ENCODE data around the gene COL27A1.

DNA sequence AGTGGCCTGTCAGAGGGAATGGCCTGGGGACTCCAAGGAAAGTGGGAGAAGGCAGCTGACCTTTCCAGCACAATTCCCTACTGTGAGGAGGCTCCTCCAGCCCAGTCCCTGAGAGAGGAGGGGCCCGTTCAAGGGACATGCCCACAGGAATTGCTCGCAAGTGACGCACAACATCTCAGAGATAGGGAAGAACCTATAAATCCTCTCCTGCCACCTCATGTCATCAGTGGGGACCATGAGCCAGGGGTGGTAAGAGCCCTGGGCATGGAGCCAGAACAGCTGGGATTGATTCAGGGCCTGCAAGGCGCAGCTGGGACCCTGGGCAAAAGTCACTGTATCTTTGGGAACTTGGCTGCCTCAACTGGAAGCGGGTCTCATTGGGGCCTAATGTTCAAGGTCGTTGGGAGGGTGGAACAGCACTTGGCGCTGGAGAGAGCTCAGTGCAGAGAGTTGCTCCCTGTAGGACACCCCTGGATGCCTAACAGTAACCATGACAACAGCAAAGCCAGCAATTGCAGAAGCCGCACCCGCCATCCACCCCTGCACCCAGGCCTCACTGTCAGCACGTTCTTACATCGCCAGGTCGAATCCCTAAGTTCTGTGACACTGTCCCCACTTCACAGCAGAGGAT, 126.3 kb downstream of the COL27A1 start:
- TF ChIP-seq, protein P1, sequence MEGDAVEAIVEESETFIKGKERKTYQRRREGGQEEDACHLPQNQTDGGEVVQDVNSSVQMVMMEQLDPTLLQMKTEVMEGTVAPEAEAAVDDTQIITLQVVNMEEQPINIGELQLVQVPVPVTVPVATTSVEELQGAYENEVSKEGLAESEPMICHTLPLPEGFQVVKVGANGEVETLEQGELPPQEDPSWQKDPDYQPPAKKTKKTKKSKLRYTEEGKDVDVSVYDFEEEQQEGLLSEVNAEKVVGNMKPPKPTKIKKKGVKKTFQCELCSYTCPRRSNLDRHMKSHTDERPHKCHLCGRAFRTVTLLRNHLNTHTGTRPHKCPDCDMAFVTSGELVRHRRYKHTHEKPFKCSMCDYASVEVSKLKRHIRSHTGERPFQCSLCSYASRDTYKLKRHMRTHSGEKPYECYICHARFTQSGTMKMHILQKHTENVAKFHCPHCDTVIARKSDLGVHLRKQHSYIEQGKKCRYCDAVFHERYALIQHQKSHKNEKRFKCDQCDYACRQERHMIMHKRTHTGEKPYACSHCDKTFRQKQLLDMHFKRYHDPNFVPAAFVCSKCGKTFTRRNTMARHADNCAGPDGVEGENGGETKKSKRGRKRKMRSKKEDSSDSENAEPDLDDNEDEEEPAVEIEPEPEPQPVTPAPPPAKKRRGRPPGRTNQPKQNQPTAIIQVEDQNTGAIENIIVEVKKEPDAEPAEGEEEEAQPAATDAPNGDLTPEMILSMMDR (IDR thresholded peaks at IDR 0.05): no peak
- TF ChIP-seq POLR2A (IDR thresholded peaks at IDR 0.05) (no peak), POLR2AphosphoS5 (IDR thresholded peaks at IDR 0.05) (no peak)
